ENCODE measurements around the gene TIMM50.

- no peak for TF ChIP-seq CTCF (conservative IDR thresholded peaks at IDR 0.05; ENCODE audit: low read depth, low read length)
- no peak for TF ChIP-seq EZH2 (IDR thresholded peaks at IDR 0.05; ENCODE audit: low read length, unreplicated experiment)
Observed at GRCh38 chr19:39473443-39473960, 7.1 kb upstream of the TIMM50 start.
